HG03095 (cell line): Measurements from ENCODE around the gene SOX18.

ENCODE experiments used
- ATAC-seq: cut with Tn5 transposase; IDR thresholded peaks from one replicate; pipeline ENCODE4 v1.9.1; 2021; ENCODE audit warnings: moderate library complexity; ENCODE audit not compliant: unreplicated experiment

The SOX18 gene

DNA sequence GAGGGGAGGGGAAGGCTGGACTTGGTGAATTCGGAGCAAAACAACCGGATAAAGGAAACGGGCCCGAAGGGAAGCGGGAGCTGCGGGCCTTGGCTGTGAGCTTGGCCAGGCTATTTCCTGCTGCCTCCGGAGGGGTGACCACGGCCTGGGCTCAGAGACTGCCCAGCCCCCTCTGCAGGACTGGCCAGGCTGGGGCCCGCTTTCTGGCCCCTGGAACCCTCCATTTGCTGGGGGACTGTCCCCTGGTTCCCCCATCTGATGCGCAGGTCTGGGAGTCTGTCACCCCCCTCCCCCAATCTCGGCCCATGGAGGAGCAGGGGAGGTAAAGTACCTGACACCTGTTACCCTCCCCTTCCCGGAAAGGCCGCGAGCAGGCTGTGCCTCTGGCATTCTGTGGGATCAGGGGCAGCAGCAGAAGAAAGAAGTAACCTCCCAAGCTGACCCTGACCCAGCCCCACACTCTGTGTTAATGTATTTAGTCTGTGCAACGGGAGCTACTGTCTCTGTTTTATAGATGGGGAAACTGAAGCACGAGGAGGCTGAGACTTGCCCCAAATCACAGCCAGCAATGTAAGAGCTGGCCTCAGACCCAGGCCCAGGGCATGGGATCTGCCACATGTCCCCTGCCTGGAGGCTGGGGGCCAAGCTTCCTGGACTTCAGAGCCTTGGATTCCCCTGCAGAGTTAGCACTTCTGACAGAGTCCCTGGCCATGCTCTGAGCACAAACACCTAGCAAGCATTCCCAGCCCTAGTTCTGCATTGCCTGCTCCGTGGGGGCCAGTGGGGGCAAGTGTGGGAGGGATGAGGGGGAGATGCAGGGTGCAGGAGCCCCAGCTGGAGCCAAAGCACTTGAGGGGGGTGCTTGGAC lies 9.9 kb downstream of the SOX18 start:
- no peak for ATAC-seq

DNA sequence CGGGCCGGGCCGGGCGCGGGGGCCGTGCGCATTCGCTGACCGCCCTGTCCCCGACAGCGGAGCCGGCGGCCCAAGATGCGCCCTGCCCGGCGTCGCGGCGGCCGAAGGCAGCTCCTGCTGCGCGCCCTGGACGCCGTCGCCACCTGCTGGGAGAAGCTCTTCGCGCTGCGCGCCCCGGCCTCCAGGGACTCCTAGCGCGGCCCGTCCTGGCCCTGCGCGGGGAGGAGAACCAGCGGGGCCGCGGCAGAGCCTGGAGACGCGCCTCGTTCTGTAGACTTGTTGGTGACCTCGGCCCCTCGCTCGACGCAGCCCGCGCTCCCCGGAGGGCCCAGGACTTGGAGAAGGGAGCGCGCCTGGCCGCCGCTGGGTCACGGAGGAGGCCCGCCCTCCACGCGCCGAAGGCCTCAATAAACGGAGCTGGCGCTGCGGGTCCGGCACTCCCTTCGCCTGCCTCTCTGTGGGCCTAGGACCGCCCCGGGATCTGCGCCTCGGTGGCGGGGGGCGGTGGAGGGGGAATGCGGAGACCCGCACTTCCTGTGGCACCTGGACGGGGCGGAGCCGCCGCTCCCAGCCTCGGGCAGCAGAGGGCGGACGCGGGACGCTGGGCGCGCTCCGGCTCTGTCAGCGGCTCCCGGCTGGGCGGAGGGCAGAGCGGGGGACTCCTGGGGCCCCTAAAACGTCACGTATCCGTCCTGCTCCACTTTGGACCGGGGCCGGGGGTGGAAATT lies 10.7 kb downstream of the SOX18 start:
- ATAC-seq, result peak; percentile 39

DNA sequence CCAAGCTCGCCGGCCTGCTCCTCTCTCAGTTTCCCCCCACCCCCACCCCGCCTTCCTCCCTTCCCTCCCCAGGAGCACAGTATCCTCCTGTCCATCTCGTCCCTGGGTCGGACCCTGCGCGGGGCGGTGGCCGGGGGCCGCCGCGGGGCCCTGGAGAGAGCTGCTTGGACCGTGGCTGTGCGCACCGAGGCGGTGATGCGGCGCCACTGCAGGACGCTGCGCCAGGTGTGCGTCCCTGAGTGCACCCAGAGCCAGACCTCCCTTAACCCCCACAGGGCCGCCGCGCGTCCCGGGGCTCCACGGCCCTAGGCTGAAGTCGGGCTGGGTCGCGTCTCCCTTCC lies 11.2 kb downstream of the SOX18 start:
- ATAC-seq, result peak; percentile 23

DNA sequence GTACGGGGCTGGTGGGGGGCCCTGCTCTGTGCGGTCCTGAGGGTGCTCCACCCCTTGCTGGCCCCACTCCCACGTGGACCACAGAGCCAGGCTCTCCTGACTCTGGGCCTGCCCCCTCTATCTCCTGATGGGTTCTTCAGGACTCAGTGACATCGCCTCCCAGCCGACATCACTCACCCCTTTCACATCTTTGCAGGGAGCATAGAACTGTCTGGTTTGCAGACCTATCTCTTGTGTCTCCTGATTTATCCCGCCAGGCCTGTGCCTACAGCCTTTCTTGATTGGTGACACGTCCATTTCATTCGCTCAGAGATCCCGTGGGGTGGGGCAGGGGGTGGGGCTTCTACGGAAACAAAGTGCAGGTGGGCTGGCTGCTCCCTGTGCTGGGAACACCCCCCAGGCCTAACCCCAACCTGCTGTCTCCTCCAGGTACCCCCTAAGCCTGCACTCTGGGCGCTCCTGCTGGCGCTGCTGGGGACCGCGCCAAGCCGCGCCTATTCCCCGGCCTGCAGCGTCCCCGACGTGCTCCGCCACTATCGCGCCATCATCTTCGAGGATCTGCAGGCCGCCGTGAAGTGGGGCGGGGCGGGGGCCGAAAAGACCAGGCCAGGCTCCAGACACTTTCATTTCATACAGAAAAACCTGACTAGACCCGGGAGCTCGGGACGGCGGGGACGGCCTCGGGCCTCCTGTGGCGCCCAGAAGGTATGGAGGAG lies 11.8 kb downstream of the SOX18 start:
- ATAC-seq, result no peak

GRCh38 chr20:64037199-64037497 lies 12.3 kb downstream of the SOX18 start:
- ATAC-seq, result no peak

- no peak for ATAC-seq
Measured at GRCh38 chr20:64036346-64037198, 12.9 kb downstream of the SOX18 start.

DNA sequence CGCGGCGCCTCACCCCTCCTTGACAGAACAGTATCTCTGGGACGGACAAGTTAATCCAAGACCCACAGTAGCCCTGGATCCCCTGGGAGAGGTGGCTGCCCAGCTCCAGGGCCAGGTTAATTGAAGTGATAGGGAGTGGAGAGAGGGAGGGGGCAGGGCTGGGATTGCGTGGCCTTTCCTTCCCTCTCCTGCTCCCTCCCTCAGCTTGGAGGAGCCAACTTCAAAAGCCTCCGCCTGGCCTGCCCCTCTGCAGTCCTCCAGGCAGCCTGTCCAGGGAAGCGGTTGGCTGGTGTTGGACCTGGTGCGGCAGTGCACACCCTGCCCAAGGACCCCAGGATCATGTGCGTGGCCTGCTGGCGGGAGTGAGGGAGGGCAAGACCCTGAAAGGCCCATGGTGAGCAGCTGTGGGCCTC lies 13.5 kb downstream of the SOX18 start, which contains the start of gene C20orf204:
C20orf204 (plus strand) TSS at position 250 of the 413 bp plus-strand sequence; CDS start at position 392, 142 bp downstream.
- ATAC-seq, result no peak

DNA sequence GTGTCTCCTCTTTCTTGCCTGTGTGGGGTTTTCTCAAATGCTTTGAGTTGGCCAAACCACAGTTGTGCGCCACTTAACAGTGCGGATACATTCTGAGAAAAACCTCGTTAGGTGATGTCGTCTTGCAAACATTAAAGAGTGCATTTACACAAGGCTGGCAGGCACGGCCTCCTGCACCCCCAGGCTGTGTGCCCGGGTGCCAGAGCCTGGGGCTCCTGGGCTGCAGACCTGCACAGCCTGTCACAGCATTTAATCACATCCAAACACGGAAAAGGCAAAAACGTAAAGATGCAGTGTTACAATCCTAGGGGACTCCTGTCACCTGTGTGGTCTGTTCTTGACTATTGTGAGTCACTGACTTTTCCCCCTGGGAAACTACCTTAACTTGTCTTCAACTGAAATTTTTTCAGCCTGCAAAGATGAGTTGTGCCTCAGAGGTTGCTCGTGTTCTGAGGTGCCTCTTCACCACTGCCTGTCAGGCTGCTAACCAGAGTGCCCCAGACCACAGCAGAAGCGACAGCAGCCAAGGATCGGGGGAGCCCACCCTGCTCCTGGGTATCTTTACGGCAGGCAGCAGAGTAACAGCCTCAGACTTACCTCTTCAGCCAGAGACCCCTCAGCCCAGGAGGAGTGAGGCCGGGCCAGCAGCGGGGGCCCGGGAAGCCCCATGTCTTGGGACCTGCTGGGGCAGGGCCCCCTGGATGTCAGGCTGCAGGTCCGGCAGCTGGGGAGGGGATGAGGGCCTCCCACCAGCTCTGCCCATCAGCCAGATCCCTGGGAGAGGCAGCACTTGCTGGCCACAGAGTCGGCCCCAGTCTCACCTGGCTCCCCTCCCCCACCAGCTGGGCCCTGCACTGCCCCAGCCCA lies 14.1 kb downstream of the SOX18 start:
- no peak for ATAC-seq

DNA sequence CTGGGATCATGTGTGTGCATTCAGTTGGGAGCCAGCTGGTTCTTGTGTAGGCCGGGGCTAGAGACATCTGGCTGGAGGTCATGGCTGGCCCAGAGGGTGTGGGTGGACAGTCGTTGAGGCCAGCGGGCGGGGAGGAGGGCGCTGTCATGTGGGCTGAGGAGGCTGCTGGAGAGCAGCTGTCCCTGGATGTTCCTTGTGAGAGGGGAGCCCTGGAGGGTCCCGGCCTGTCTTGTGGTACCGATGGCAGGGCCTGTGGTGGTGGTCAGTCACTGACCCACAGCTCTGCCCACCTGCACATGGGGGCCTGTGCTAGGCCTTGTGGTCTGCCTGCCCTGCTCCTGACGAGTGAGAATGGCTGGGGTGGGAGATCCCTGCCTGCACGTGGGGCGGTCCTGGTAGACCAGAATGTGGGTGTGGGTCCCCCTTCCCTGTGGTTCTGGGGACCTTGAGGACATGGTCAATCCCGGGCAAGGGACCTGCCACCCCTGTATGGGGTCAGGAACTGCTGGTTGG lies 15.4 kb downstream of the SOX18 start:
- ATAC-seq, result no peak

DNA sequence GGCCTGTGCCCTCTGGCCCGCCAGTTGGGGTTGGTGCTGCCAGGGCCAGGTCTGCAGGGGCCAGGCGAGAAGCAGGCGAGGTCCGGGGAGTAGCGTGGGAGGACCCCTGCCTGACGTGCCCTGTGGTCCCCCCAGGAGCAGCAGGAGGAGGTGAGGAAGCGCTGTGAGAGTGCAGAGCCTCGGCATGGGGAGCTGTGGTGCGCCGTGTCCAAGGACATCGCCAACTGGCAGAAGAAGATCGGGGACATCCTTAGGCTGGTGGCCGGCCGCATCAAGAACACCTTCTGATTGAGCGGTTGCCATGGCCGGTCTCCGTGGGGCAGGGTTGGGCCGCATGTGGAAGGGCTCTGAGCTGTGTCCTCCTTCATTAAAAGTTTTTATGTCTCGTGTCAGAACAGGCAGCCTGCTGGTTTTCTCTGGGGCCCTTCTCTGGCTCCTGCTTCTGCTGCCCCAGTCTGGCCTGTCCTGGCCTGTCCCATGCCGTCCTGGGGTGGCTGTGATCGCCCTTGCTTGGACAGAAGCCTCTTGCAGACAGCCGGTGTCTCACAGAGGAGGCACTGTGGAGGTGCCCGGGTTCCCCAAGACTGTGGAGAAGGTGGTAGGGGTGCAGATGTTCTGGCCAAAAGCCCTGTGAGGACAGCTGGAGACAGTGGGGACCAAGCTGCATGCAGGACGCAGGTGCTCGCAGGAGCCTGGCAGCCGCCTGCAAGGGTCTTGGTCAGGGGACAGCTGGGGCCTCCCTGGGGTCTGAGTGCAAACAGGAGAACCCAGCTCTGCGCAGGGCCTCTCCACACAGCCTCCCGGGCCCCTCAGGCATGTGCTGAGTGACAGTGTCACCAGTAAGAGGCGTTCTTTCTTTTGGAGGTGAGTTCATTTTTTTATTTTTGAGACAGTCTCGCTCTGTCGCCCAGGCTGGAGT lies 16.5 kb downstream of the SOX18 start:
- ATAC-seq, result no peak

DNA sequence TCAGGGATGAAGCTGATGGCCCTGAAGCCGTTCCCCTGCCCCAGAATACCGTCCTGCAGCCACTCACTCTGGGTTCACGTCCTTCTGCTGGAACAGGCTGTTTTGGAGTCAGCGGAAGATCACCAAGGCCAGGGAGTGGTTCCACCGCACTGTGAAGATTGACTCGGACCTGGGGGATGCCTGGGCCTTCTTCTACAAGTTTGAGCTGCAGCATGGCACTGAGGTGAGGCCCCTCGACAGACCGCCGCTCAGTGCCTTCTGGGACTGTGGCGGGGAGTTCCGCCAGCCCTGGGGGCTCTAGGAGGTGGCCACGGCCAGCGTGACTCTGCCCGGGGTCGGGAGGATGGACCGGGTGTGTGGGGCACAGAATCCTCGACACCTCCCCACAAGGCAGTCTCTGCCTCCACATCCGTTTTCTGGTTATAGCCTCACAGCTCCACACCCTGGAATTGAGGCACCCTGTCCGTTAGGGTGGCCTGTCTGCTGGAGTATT lies 17.6 kb downstream of the SOX18 start:
- ATAC-seq, result no peak

- ATAC-seq, result no peak
Measured at GRCh38 chr20:64030371-64031134, 18.9 kb downstream of the SOX18 start.

- no peak for ATAC-seq
Measured at GRCh38 chr20:64029293-64030117, 19.9 kb downstream of the SOX18 start.

DNA sequence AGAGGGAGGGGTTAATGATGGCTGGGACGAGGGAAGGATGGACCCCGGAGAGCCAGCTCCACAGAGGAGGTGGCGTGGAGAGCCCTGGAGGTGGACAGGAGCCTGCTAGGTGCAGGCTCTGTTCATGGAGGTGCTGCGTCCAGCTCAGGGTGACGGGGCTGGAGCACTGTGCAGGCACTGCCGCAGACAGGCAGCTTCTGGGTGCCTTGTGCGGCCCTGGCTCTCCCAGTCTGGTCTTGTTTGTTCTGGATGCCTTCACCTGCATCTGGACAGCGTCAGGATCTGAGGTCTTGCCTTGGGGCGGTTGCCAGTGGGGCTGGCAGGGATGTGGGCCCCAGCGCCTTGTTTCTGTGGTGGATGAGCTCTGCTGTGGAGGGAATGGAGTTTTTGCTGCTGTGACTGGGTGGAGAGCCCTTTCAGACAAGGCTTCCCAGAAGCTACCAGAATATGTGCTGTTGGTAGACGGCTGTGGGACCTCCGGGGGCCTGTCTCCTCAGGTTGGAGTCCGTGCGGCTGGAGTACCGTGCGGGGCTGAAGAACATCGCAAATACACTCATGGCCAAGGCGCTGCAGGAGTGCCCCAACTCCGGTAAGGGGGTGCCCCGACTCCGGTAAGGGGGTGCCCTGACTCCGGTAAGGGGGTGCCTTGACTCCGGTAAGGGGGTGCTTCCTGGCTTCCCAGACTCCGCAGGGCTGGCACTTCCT lies 21.3 kb downstream of the SOX18 start:
- no peak for ATAC-seq

GRCh38 chr20:64025826-64026412 lies 23.5 kb downstream of the SOX18 start:
- ATAC-seq, result no peak
